Stimulated activated CD4-positive, alpha-beta T cell treated with anti-CD3 and anti-CD28 coated beads, Interleukin-1b, Interleukin-23, amount 100 ng/mL, for 24 hours (primary cell): ENCODE results near the gene CREB3L2.

ENCODE experiments used
- DNase-seq, 4 experiments: peaks; one replicate each; pipeline ENCODE4 v3.0.0-alpha.2; 2020; ENCODE audit warnings: low read depth in 4 of 4, low spot score in 1 of 4

The CREB3L2 gene

GRCh38 chr7:137953665-137954470, 48.0 kb downstream of the CREB3L2 start:
- no peak for DNase-seq

DNA sequence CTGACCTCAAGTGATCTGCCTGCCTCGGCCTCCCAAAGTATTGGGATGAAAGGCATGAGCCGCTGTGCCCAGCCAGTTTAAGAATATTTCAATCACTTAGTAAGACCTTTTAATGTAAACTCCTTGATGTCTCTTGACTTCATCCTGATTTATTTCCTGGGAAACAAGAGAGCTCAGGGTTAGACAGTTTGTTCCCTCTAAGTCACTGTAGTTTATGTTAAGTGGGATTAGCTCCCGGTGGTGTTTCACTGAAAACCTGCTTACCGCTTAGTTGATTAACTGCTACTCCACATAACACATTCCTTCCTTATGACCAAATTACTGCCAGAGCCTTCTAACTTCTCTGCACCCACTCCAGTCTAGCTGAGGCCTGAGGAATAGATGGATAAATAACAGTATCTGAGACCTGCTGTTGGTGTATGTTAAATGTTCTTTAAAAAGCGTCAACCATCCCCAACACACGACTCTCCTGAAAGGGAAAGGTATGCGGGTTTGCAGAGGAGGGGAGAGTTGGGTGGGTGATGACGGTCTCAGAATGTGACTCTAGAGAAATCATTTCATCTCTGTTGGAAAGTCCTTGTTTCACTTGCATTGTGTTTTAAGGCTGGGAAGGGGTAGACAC, 48.7 kb downstream of the CREB3L2 start:
- DNase-seq, result no peak

DNA sequence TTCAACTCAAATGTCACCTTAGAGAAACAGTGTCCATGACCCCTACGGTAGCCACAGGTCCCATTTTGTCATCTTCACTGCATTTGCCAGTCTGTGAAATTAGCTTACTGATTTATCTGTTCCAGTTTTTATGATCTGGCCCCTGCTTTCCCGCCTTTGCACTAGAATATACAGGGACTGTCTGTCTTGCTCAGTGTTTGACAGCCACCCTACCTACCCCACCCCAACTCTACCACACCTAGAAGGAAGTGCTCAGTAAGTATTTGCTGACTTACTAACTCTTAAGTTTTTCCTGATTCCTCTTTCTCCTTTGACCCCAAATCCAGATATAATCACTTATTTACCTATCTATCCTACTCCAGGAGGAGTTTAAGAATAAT, 49.5 kb downstream of the CREB3L2 start:
- DNase-seq, result no peak

- DNase-seq, result no peak
These were observed 50.0 kb downstream of the CREB3L2 start for GRCh38 chr7:137951700-137952425.

GRCh38 chr7:137950967-137951366, 50.9 kb downstream of the CREB3L2 start:
- no peak for DNase-seq

DNA sequence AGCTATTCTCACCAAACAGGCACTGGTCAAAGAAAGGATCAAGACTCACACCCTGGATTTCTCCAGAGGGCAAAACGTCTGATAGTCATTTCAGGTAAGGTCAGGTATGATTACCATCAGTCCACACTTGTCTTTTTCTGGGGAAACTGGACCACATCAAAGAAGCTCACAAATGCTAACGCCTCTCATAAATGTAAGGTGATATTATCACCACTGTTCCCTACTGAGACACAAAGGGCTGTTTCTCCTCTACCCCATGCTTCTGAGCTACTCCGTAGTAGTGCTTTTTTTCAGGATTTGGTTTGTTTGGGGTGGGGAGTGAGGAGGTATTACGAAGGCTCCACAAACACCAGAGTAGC, 51.6 kb downstream of the CREB3L2 start:
- DNase-seq, result no peak

DNA sequence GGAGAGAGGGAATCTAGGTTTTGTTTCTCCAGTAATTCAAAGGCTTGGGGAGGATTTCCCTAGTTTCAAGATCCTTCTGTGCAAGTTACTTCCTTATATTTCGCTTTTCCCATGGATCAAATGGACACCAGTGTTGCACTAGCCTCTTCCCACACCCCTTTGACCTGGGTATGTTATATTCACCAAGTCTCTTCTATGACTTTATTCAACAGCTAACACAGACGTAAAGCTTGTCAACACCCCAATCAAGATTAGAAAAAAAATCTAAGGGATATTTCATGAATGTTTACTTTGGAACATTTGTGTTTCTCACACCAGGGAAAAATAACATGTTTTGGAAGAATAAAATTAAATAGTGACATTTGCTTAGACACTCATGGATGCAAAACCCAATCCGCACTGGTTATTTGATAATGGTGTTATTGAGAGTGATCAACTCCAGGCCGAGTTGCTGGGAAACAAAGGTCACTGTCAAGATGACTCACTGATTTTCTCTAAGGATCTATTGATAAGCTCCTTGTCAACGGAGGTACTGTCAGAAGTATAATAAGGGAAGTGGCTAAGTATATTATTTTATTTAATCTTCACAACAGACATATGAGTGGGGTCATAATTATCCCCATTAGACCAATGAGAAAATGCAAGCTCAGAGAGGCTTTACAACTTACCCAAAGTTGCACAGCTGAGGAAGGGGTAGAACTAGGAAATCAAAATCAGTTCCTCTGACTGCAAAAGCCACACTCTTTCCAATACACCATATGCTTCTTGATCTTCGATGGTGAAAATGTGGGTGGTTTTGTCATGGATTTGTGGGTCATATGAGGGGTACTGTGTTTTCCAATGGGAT, 52.2 kb downstream of the CREB3L2 start:
- DNase-seq, result no peak

GRCh38 chr7:137948845-137949330, 53.0 kb downstream of the CREB3L2 start:
- no peak for DNase-seq

GRCh38 chr7:137948083-137948844, 53.6 kb downstream of the CREB3L2 start:
- no peak for DNase-seq

DNA sequence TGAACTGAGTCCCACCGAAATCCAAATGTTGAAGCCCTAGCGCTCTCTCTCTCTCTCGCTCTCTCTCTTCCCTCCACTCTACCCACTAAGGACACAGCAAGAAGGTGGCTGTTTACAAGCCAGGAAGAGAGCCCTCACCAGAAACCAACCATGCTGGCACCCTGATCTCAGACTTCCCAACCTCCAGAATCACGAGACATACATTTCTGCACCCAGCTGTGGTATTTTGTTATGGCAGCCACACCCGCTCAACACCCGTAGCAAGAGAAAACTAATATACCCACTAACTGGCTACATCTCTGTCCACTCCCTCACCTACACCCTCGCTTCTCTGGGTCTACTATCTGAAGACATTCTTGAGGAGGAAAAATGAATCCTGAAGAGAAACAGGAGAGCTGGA, 54.8 kb downstream of the CREB3L2 start:
- DNase-seq, result no peak

GRCh38 chr7:137946011-137946410, 55.9 kb downstream of the CREB3L2 start:
- no peak for DNase-seq

DNA sequence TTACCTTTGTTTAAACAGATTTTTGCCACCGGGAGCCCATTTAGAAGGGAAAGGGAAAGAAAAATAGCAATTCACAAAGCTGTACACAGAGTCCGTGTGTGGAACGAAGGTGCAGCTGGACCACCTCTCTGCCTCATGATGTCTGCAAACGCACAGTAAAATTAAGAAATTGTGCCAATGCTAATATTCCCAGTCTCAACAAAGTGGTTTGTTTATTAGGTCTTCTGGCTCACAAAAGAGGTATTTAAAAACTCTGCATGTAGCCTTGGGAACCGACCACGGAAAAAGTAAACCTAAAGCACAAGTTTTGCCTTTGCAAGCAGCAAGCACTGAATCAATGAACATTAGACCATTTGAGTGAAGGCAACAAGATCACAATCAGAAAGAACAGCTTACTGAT, 57.7 kb downstream of the CREB3L2 start:
- DNase-seq, result no peak

GRCh38 chr7:137943132-137943551, 58.7 kb downstream of the CREB3L2 start:
- no peak for DNase-seq

GRCh38 chr7:137942484-137943115, 59.3 kb downstream of the CREB3L2 start:
- no peak for DNase-seq

DNA sequence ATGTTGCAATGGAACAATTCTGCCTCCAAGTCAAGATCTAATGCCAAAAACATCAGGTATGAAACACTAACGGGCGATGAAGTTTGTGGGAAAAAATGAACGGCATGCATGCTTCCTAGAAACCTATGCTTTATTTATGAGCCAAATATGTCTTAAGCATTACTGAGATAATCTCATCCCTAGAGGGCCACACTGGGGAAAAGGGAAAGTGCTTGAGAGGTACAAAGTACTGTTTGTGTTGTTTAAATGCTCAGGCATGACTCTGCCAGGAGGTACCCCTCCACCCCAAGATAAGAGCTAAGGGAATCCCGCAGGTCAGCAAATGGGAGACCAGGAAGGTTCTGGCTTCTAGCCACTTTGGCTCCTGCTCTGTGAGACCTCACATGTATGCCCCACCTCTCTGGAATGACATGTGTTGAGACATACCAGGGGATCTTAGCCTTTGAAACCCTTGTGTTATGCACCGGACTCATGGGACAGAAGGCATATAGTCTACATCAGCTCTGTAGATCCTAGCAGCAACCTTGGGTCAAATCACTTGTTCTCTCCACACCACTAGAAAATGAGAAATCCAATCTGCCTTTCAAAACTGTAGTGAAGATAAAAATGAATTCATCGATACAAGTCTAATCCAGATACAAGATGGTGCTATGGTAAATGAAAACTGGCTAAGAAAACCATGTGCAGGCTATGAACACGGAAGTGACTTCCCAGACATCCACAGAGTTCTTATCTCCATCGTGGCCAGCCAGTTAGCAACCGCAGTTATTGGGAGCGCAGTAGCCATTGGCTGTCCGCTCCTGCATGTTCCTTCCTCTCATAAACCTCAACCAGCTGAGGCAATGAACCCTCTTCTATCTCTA, 61.0 kb downstream of the CREB3L2 start:
- no peak for DNase-seq

DNA sequence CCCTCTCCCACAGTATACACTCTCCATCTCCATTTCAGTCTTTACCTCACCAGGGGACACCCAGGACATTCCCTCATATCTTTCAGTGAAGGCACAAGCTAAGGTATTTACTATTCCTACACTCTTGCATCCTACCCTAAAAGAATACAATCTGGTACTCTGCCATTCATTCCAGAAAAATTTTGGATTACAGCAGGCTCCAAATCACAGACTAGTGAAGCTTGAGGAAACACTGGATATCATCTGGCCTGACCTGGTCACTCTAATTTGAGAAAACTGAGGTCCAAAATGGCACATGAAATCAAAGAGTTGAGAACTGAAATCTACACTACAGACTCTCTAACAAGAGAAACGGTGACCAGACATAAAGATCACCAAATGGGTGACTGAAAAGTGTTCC, 61.7 kb downstream of the CREB3L2 start:
- no peak for DNase-seq

- DNase-seq, result no peak
These were observed 64.7 kb downstream of the CREB3L2 start for GRCh38 chr7:137937202-137937560.

DNA sequence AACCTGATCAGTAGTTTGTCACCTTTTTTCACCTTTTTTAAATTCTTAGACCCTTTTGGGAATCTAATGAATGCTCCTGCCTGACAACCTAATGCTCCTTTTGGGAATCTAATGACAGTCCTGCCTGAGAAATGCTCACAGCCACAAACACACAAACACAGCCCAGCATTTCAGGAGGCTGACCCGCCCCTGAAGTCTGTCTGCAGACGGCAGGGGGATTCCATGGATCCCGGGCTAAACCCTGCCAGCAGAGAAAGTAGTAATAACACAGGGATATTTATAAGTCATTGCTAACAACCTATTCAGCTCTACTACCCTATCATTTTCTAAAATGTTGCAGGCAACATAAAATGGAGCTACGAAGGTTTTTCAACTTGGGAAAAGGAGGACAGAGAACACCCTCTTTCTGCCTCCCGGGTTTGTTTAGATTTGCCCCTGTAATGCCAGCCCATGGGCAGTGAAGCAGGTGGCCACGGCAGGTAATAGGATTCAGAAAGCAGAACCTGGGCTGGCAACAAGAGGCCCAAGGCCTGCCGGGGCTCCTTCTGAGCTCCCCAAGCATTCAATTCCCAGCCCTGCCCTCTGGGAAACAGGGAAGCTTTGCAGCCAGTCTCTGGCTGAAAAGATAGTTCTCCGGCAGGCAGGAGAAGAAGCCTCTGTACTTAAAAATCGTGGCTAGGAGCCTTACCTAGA, 65.2 kb downstream of the CREB3L2 start:
- DNase-seq, result no peak
